GM12878 (cell line): ENCODE measurements around the gene NHERF2.

Source experiments
- CEBPB ChIP-seq, 2 experiments: fragments of 150-350 bp in 1 of 2; IDR thresholded peaks; 2 replicates each; pipeline ENCODE4 v1.6.1; 2012 to 2014; ENCODE audit warnings: low read depth in 2 of 2, low read length in 2 of 2, borderline replicate concordance in 1 of 2, inconsistent platforms in 1 of 2
- EGR1 ChIP-seq, 2 experiments: IDR thresholded peaks; 1 replicate in 1 of 2; 2 replicates in 1 of 2; pipeline ENCODE4 v1.6.1; 2011 to 2012; ENCODE audit warnings: low read depth in 2 of 2, low read length in 2 of 2, borderline replicate concordance in 1 of 2, mild to moderate bottlenecking in 1 of 2, moderate library complexity in 1 of 2
- EZH2 ChIP-seq: IDR thresholded peaks from 2 replicates; pipeline ENCODE4 v1.6.1; 2012; ENCODE audit warnings: low read depth, mild to moderate bottlenecking, control low read depth, inconsistent platforms, low read length, borderline replicate concordance; ENCODE audit not compliant: control insufficient read depth
- NR2C2 ChIP-seq: IDR thresholded peaks from 2 replicates; pipeline ENCODE4 v1.6.1; 2011; ENCODE audit warnings: borderline replicate concordance, low read depth; ENCODE audit not compliant: control insufficient read depth, insufficient read length
- NRF1 ChIP-seq: conservative IDR thresholded peaks from 2 replicates; pipeline ENCODE4 v1.6.1; 2011; ENCODE audit warnings: mild to moderate bottlenecking, low read depth, low read length, improper control_type of control experiment
- POLR2A ChIP-seq: IDR thresholded peaks from 2 replicates; pipeline ENCODE4 v1.6.1; 2011; ENCODE audit warnings: low read depth, mild to moderate bottlenecking, low read length
- RBBP5 ChIP-seq: fragments of 200-600 bp; sonication (generic); conservative IDR thresholded peaks from 2 replicates; pipeline ENCODE4 v1.6.1; 2016
- SIN3A ChIP-seq: IDR thresholded peaks from 2 replicates; pipeline ENCODE4 v1.6.1; 2012; ENCODE audit warnings: low read depth, low read length, improper control_type of control experiment
- SREBF2 ChIP-seq: IDR thresholded peaks from 2 replicates; pipeline ENCODE4 v1.6.1; 2012; ENCODE audit warnings: mild to moderate bottlenecking, low read length
- SUPT20H ChIP-seq: IDR thresholded peaks from 2 replicates; pipeline ENCODE4 v1.6.1; 2011; ENCODE audit warnings: low read depth, mild to moderate bottlenecking, low read length, moderate library complexity, borderline replicate concordance; ENCODE audit not compliant: control insufficient read depth
- ZNF24 ChIP-seq: fragments of 450-650 bp; IDR thresholded peaks from 2 replicates; pipeline ENCODE4 v1.6.1; 2017; ENCODE audit warnings: antibody characterized with exemption, mild to moderate bottlenecking
- ZNF274 ChIP-seq: IDR thresholded peaks from one replicate; pipeline ENCODE4 v1.8.0; 2011; ENCODE audit not compliant: insufficient read length, insufficient read depth
- TF ChIP-seq, protein P1 (sequence below): fragments of 450-650 bp; IDR thresholded peaks from 2 replicates; pipeline ENCODE4 v1.6.1; 2016; ENCODE audit warnings: mild to moderate bottlenecking, moderate library complexity, borderline replicate concordance
- TF ChIP-seq, protein P2 (sequence below), 3 experiments: IDR thresholded peaks in 2 of 3; conservative IDR thresholded peaks in 1 of 3; 2 replicates each; pipeline ENCODE4 v1.5.1; 2011; ENCODE audit warnings: low read depth in 3 of 3, low read length in 3 of 3, mild to moderate bottlenecking in 3 of 3, control low read depth in 2 of 3, moderate library complexity in 2 of 3, inconsistent platforms in 1 of 3, mixed read lengths in 1 of 3; ENCODE audit not compliant: control insufficient read depth in 2 of 3, insufficient read depth in 1 of 3; ENCODE audit errors: extremely low read depth in 1 of 3

DNA sequence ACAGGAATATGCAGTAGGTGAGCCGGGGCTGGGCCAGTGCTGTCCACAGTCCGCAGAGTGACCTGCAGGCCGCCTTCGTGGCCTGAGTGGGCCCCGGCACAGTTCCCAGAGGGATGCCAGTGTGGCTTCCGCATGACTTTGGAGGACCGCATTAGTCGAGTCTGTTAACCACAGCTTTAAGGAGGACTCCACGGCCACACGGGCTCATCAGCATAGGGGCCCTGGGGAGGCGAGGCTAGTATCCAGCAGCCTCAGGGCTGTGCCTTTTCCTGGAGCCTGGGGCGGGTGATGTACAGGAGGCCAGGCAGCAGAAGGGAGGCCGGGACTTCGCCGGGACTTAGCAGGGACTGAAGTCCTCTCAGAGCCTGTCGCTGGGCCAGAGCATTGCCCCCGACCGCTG is 34.3 kb downstream of the NHERF2 start:
- TF ChIP-seq SUPT20H (no peak), SIN3A (no peak), RBBP5 (no peak), POLR2A (no peak), EZH2 (no peak), NRF1 (no peak), CEBPB (IDR thresholded peaks at IDR 0.05; ENCODE audit: borderline replicate concordance in 1 of 2, low read depth in 2 of 2, low read length in 2 of 2) (no peak), NR2C2 (no peak), ZNF24 (no peak), EGR1 (IDR thresholded peaks at IDR 0.05; ENCODE audit: borderline replicate concordance in 1 of 2, low read depth in 2 of 2, low read length in 2 of 2) (no peak), ZNF274 (no peak), SREBF2 (no peak)
- TF ChIP-seq, protein P1, sequence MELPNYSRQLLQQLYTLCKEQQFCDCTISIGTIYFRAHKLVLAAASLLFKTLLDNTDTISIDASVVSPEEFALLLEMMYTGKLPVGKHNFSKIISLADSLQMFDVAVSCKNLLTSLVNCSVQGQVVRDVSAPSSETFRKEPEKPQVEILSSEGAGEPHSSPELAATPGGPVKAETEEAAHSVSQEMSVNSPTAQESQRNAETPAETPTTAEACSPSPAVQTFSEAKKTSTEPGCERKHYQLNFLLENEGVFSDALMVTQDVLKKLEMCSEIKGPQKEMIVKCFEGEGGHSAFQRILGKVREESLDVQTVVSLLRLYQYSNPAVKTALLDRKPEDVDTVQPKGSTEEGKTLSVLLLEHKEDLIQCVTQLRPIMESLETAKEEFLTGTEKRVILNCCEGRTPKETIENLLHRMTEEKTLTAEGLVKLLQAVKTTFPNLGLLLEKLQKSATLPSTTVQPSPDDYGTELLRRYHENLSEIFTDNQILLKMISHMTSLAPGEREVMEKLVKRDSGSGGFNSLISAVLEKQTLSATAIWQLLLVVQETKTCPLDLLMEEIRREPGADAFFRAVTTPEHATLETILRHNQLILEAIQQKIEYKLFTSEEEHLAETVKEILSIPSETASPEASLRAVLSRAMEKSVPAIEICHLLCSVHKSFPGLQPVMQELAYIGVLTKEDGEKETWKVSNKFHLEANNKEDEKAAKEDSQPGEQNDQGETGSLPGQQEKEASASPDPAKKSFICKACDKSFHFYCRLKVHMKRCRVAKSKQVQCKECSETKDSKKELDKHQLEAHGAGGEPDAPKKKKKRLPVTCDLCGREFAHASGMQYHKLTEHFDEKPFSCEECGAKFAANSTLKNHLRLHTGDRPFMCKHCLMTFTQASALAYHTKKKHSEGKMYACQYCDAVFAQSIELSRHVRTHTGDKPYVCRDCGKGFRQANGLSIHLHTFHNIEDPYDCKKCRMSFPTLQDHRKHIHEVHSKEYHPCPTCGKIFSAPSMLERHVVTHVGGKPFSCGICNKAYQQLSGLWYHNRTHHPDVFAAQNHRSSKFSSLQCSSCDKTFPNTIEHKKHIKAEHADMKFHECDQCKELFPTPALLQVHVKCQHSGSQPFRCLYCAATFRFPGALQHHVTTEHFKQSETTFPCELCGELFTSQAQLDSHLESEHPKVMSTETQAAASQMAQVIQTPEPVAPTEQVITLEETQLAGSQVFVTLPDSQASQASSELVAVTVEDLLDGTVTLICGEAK, result no peak
- TF ChIP-seq, protein P2, sequence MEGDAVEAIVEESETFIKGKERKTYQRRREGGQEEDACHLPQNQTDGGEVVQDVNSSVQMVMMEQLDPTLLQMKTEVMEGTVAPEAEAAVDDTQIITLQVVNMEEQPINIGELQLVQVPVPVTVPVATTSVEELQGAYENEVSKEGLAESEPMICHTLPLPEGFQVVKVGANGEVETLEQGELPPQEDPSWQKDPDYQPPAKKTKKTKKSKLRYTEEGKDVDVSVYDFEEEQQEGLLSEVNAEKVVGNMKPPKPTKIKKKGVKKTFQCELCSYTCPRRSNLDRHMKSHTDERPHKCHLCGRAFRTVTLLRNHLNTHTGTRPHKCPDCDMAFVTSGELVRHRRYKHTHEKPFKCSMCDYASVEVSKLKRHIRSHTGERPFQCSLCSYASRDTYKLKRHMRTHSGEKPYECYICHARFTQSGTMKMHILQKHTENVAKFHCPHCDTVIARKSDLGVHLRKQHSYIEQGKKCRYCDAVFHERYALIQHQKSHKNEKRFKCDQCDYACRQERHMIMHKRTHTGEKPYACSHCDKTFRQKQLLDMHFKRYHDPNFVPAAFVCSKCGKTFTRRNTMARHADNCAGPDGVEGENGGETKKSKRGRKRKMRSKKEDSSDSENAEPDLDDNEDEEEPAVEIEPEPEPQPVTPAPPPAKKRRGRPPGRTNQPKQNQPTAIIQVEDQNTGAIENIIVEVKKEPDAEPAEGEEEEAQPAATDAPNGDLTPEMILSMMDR (IDR thresholded peaks at IDR 0.05 in 2 of 3, conservative IDR thresholded peaks at IDR 0.05 in 1 of 3; ENCODE audit: control insufficient read depth in 2 of 3, extremely low read depth in 1 of 3, insufficient read depth in 1 of 3, low read depth in 3 of 3, low read length in 3 of 3), result no peak
